GM21737 (cell line): Measurements from ENCODE around the gene JUP.

Experiments
- ATAC-seq: cut with Tn5 transposase; IDR thresholded peaks from one replicate; pipeline ENCODE4 v1.9.1; 2021; ENCODE audit warnings: mild to moderate bottlenecking, moderate library complexity; ENCODE audit not compliant: unreplicated experiment

Gene JUP

DNA sequence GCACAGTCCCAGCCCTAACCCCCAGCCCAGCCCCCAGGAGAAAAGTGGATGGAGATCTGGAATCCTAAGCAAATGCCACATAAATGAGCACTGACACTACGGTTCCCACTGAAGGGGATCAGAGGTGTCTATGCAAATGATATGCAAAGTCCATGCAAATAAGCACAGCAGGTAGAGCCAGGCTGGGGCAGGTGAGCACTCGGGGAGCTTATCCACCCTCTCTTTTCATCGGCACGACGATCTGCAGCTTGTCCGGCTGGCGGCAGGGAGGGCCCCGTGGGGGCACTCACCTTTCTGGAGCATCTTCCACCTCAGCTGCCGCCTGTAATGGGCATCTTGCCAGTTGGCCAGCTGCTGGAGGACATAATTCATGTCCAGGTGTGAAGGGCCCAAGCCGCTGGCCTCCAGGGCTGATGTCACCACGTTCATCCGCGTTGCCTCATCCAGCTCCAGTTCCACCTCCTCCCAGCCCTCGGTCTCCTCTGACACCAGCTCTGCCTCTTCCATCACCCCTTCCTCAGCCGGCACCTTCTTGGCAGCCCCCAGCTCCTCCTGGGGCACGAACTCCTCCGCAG is 61.9 kb downstream of the JUP start:
- ATAC-seq, result no peak

DNA sequence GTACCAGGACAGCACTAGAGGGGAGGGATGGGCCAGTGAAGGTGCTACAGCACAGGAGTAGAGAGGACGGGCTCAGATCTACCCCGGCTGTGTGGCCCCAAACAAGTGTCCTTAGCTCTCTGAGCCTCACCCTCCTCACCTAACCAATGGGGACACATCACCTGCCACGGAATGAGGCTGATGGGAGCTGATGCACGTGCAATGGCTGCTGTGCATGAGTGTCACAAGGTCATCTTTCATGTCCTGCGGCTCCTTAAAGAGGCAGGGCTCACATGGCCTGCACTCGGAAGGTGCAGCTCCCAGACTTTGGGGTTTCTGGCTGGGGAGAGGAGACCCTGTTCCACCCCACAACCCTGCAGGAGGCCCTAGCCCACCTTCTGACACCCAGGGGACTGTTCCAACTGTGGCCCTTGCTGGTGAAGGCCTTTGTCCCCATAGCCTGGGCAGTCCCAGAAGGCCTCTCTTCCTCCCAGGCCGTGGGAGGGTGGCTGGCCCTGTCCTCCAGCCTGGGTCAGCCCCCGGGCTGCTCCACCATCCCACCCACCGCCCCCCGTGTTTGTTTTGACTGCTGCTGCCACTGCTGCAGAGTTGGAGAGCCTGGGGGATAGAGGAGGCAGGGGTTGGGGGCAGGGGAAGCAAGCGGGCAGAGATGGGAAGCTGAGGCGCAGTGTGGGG is 62.6 kb downstream of the JUP start:
- ATAC-seq, result no peak

DNA sequence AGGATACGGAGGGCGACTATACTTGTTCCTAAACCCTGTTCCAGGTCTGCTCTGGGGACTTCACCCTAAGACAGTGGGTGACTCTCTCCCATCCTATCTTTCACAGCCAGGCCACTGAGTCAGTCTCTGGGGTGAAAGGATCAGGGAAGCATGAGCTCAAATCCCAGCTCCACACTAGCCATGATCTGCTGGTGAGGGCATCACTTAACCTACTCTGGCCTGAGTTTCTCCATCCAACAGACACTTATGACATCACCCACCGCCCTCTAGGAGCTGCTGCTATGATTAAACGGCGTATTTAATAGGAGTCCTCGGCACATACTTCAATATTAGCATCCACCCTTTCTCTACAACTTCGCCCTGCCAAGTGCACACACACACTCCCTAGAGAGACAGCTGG is 64.3 kb downstream of the JUP start:
- ATAC-seq, result no peak

GRCh38 chr17:41718287-41718645 is 68.2 kb downstream of the JUP start:
- no peak for ATAC-seq

DNA sequence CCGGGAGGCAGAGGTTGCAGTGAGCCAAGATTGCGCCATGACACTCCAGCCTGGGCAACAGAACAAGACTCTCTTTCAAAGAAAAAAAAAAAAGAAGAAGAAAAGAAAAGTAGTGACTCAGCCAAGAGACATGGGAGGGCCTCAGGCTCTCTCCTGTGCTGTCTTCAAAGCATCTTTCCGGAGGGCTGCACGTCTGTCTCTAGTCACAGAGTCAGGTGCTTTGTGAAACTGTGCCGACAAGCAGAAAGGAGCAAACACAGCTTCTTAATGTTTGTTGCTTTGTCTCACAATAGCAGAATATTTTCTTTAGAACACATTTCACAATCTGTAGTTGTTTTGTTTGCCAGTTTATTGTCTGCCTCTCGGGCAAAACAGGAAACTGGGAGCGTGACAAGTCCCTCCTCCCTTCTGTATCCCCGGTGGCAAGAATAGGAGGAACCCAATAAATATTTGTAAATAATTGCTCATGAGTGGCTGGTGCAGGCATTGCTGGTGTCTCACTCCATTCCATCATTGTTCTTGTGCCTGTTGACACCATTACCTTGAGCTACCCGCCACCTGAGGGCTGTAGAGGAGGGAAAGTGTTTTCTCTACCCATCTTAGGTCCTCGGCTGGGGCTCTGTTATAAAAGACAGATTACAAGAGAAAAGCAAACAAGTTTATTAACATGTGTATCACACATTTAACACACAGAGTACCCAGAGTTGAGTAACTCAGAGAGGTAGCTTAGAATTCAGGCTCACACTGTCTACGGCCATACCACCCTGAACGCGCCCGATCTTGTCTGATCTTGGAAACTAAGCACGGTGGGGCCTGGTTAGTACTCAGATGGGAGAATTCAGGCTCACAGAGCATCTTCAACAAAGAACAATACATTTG is 68.9 kb downstream of the JUP start:
- ATAC-seq, result no peak

DNA sequence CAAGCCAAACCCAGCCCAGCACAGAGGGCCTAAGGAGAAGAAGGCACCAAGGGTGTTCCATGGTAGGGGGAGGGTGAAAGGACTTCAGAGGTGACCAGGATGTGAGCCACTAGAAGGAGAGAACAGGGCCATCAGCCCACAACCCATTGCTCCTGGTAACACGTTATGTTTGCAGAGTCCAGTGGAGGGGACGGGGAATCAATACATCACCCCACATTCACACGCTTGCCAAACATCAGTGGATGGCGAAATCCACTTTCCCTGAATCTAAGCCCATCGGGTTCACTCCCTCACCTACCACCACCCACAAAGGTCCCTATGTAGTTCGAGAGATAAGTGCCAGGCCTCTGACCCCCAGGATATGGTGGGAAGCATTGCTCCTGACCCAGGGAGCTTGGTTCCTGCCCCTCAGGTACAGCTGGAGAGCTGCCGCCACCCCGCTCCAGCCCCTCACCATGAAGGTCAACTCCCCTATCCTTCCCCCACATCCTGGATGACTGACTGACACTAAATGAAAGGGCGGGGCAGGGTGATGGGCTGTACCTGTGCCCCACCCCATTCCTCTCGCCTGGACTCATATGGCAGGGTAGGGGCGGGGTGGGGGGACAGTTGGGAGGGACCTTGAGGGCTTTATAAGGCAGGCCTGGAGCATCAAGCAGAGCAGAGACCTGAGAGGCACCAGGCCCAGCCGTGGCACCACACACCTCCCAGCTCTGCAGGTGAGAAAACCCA is 74.7 kb downstream of the JUP start, which contains the start of gene GAST:
TSS of gene GAST (plus strand) at position 663 of the 732 bp plus-strand sequence. CDS start 3,106 bp downstream, outside the sequence.
- no peak for ATAC-seq

DNA sequence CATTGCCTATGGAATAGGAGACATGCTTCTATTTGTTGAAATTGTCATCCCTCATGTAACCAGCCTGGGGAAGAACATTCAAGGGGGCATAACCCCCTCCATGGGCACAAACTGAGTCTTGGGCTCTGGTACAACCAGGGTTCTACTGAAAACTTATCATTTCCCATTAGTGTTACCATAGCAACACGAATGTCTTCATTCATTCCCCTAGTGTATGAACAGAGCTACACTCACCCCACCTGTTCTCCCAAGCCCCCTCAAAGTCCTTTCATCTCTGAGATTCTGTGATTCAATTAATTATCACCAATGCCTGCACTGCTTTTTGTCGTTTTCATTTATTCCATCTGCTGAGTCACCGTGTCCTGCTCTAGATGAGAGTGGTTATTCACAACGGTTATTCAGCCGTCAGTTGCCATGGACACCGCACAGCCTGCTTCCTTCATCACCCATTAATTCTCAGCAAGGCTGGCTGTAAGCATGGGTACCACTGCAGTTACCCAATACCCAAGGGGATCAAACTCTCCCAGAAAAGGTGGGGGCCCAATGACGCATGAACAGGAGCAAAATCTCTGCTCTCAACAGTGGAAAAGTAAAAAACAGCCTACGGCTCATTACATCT is 75.9 kb downstream of the JUP start:
- ATAC-seq, result no peak

- ATAC-seq, result no peak
Measured at GRCh38 chr17:41707803-41708669, 78.5 kb downstream of the JUP start.

- no peak for ATAC-seq
Measured at GRCh38 chr17:41705271-41705991, 81.1 kb downstream of the JUP start.
